ENCODE data around the gene GDI1. TPM values are rescaled to one million over a fixed set of nuclear protein-coding genes. Genes with fewer than 3 reads are reported as not detected.
A peak's percentile ranks its signal among the peaks of the same experiment; 100 is the strongest.

The GDI1 gene
- total RNA-seq, 6 experiments from 2014 or later = 144 to 154 (median 147) TPM

Small RNA genes lying within 50 kb of the gene (microRNA-seq; reads per million reads assigned to microRNA genes)
- gene MIR6858 = 114 reads per million, percentile 51 among the genes with 10 or more reads in this experiment

Other genes with a start within 250 kb of the GDI1 start
- not detected for gene OPN1MW2, start 217.4 kb upstream of the GDI1 start, total RNA-seq (2021; fragmentation: NEBNext Ultra II Directional; extraction: Animal tissue kit (Norgen Biotek cat#: 25700))
- not detected for gene OPN1MW3, start 179.6 kb upstream of the GDI1 start, total RNA-seq (2021; fragmentation: NEBNext Ultra II Directional; extraction: Animal tissue kit (Norgen Biotek cat#: 25700))
- gene TEX28, start 142.0 kb upstream of the GDI1 start, total RNA-seq (2021; fragmentation: NEBNext Ultra II Directional; extraction: Animal tissue kit (Norgen Biotek cat#: 25700)) = not detected
- not detected for gene TKTL1, start 141.4 kb upstream of the GDI1 start, total RNA-seq (2021; fragmentation: NEBNext Ultra II Directional; extraction: Animal tissue kit (Norgen Biotek cat#: 25700))
- 1,000 to 10,000 TPM; 2,260 to 2,886 (median 2,666) TPM for gene FLNA, start 62.5 kb upstream of the GDI1 start, total RNA-seq (2021; fragmentation: NEBNext Ultra II Directional; extraction: Animal tissue kit (Norgen Biotek cat#: 25700))
- gene EMD, start 57.9 kb upstream of the GDI1 start, total RNA-seq (2021; fragmentation: NEBNext Ultra II Directional; extraction: Animal tissue kit (Norgen Biotek cat#: 25700)) = 100 to 1,000 TPM in 4 of 6 experiments, 10 to 100 TPM in 2; 84.8 to 119 (median 108) TPM
- 1,000 to 10,000 TPM; 1,764 to 1,978 (median 1,934) TPM for gene RPL10, start 38.8 kb upstream of the GDI1 start, total RNA-seq (2021; fragmentation: NEBNext Ultra II Directional; extraction: Animal tissue kit (Norgen Biotek cat#: 25700))
- 10 to 100 TPM; 74.8 to 96.3 (median 87.4) TPM for gene DNASE1L1, start 27.9 kb upstream of the GDI1 start, total RNA-seq (2021; fragmentation: NEBNext Ultra II Directional; extraction: Animal tissue kit (Norgen Biotek cat#: 25700))
- 10 to 100 TPM; 13.0 to 17.3 (median 15.1) TPM for gene TAFAZZIN, start 25.6 kb upstream of the GDI1 start, total RNA-seq (2021; fragmentation: NEBNext Ultra II Directional; extraction: Animal tissue kit (Norgen Biotek cat#: 25700))
- 100 to 1,000 TPM; 107 to 154 (median 123) TPM for gene ATP6AP1, start 8.5 kb upstream of the GDI1 start, total RNA-seq (2021; fragmentation: NEBNext Ultra II Directional; extraction: Animal tissue kit (Norgen Biotek cat#: 25700))
- gene FAM50A, start 7.0 kb downstream of the GDI1 start, total RNA-seq (2021; fragmentation: NEBNext Ultra II Directional; extraction: Animal tissue kit (Norgen Biotek cat#: 25700)) = 100 to 1,000 TPM in 1 of 6 experiments, 10 to 100 TPM in 5; 77.3 to 103 (median 86.9) TPM
- gene PLXNA3, start 21.1 kb downstream of the GDI1 start, total RNA-seq (2021; fragmentation: NEBNext Ultra II Directional; extraction: Animal tissue kit (Norgen Biotek cat#: 25700)) = 10 to 100 TPM; 66.2 to 98.7 (median 79.8) TPM
- 10 to 100 TPM; 13.8 to 18.3 (median 17.4) TPM for gene LAGE3, start 42.1 kb downstream of the GDI1 start, total RNA-seq (2021; fragmentation: NEBNext Ultra II Directional; extraction: Animal tissue kit (Norgen Biotek cat#: 25700))
- gene UBL4A, start 49.5 kb downstream of the GDI1 start, total RNA-seq (2021; fragmentation: NEBNext Ultra II Directional; extraction: Animal tissue kit (Norgen Biotek cat#: 25700)) = 10 to 100 TPM; 26.7 to 31.6 (median 29.7) TPM
- 10 to 100 TPM; 34.6 to 46.5 (median 37.7) TPM for gene SLC10A3, start 53.5 kb downstream of the GDI1 start, total RNA-seq (2021; fragmentation: NEBNext Ultra II Directional; extraction: Animal tissue kit (Norgen Biotek cat#: 25700))
- gene FAM3A, start 79.1 kb downstream of the GDI1 start, total RNA-seq (2021; fragmentation: NEBNext Ultra II Directional; extraction: Animal tissue kit (Norgen Biotek cat#: 25700)) = 10 to 100 TPM; 56.9 to 67.8 (median 59.4) TPM
- gene G6PD, start 109.7 kb downstream of the GDI1 start, total RNA-seq (2021; fragmentation: NEBNext Ultra II Directional; extraction: Animal tissue kit (Norgen Biotek cat#: 25700)) = 100 to 1,000 TPM; 119 to 226 (median 192) TPM
- gene IKBKG, start 110.5 kb downstream of the GDI1 start, total RNA-seq (2021; fragmentation: NEBNext Ultra II Directional; extraction: Animal tissue kit (Norgen Biotek cat#: 25700)) = 10 to 100 TPM; 32.5 to 38.9 (median 37.5) TPM
- gene CTAG1A, start 148.0 kb downstream of the GDI1 start, total RNA-seq (2021; fragmentation: NEBNext Ultra II Directional; extraction: Animal tissue kit (Norgen Biotek cat#: 25700)) = not detected
- gene CTAG1B, start 182.1 kb downstream of the GDI1 start, total RNA-seq (2021; fragmentation: NEBNext Ultra II Directional; extraction: Animal tissue kit (Norgen Biotek cat#: 25700)) = not detected
- gene CTAG2, start 216.4 kb downstream of the GDI1 start, total RNA-seq (2021; fragmentation: NEBNext Ultra II Directional; extraction: Animal tissue kit (Norgen Biotek cat#: 25700)) = not detected

All from HFFc6 (cell line).